HG02840 (cell line): ENCODE data around the gene GIMAP6.
"Not testable (repeated sequence)": the region's sequence is repeated elsewhere in the genome, so short reads cannot be mapped to it uniquely, and the experiment has no call there.

Experiments
- ATAC-seq: cut with Tn5 transposase; IDR thresholded peaks from one replicate; pipeline ENCODE4 v1.9.1; 2021; ENCODE audit warnings: mild to moderate bottlenecking, moderate library complexity, moderate number of reproducible peaks; ENCODE audit not compliant: unreplicated experiment, low FRiP score

The GIMAP6 gene

GRCh38 chr7:150648353-150649079 is 16.3 kb upstream of the GIMAP6 start:
- no peak for ATAC-seq

GRCh38 chr7:150645259-150646020 is 13.3 kb upstream of the GIMAP6 start:
- no peak for ATAC-seq

- no peak for ATAC-seq
These were observed 10.7 kb upstream of the GIMAP6 start for GRCh38 chr7:150642926-150643325.

GRCh38 chr7:150641854-150642253 is 9.7 kb upstream of the GIMAP6 start:
- no peak for ATAC-seq

- no peak for ATAC-seq
These were observed 1.7 kb upstream of the GIMAP6 start for GRCh38 chr7:150633926-150634325.

- no peak for ATAC-seq
These were observed 930 bp downstream of the GIMAP6 start for GRCh38 chr7:150631084-150631826.

- no peak for ATAC-seq
These were observed 2.8 kb downstream of the GIMAP6 start for GRCh38 chr7:150629347-150629746.

- no peak for ATAC-seq
These were observed 4.2 kb downstream of the GIMAP6 start for GRCh38 chr7:150627959-150628358.

- ATAC-seq, result no peak
These were observed 5.5 kb downstream of the GIMAP6 start for GRCh38 chr7:150626696-150627095.

GRCh38 chr7:150621376-150621775 is 10.8 kb downstream of the GIMAP6 start:
- no peak for ATAC-seq

- ATAC-seq, result no peak
These were observed 11.4 kb downstream of the GIMAP6 start for GRCh38 chr7:150620617-150621371.

- no peak for ATAC-seq
These were observed 12.1 kb downstream of the GIMAP6 start for GRCh38 chr7:150620061-150620460.

- ATAC-seq, result not testable (repeated sequence)
These were observed 16.9 kb downstream of the GIMAP6 start for GRCh38 chr7:150615221-150615755.

GRCh38 chr7:150614426-150614825 is 17.8 kb downstream of the GIMAP6 start:
- ATAC-seq, result not testable (repeated sequence)

GRCh38 chr7:150613880-150614279 is 18.3 kb downstream of the GIMAP6 start:
- ATAC-seq, result no peak

- ATAC-seq, result no peak
These were observed 19.3 kb downstream of the GIMAP6 start for GRCh38 chr7:150612925-150613324.

- no peak for ATAC-seq
These were observed 22.0 kb downstream of the GIMAP6 start for GRCh38 chr7:150610233-150610632.

- ATAC-seq, result not testable (repeated sequence)
These were observed 28.6 kb downstream of the GIMAP6 start for GRCh38 chr7:150603600-150603999.

- ATAC-seq, result no peak
These were observed 36.8 kb downstream of the GIMAP6 start for GRCh38 chr7:150595361-150595760.

- ATAC-seq, result no peak
These were observed 37.4 kb downstream of the GIMAP6 start for GRCh38 chr7:150594805-150595204.
